ENCODE measurements around the gene SATB1. TPM values are rescaled to one million over a fixed set of nuclear protein-coding genes. Genes with fewer than 3 reads are reported as not detected.

SATB1 gene
- total RNA-seq, 1 experiment from 2014 or later = 2.7 TPM

GRCh38 chr3:18428036-18428435, 2.9 kb upstream of the SATB1 start:
- DNase-seq (ENCODE audit: low read depth, low spot score) (no peak), ATAC-seq (no peak)
- Histone ChIP-seq H3K4me3 (replicated peaks in 1 of 2; ENCODE audit: low read depth in 1 of 2, low read length in 2 of 2) (no peak overlapping the region), H3K9me2 (ENCODE audit: insufficient read depth) (no peaks in the 10 kb centered on the region), H3K79me2 (ENCODE audit: insufficient read depth, low read length) (no peaks in the 10 kb centered on the region), H3K4me1 (ENCODE audit: control insufficient read depth in 1 of 2, insufficient read depth in 2 of 2, low read length in 2 of 2) (peaks cover 0 to 19% of the 10 kb centered on the region in 2 experiments; a peak in 2 of 4 replicates), H3K9ac (ENCODE audit: low read length) (no peak overlapping the region), H3K4me2 (ENCODE audit: low read length) (no peak overlapping the region), H3K27ac (ENCODE audit: low read depth, low read length) (no peak overlapping the region), H3K36me3 (ENCODE audit: control insufficient read depth in 1 of 2, insufficient read depth in 2 of 2, low read length in 2 of 2) (no peaks in the 10 kb centered on the region), H3K9me3 (ENCODE audit: control insufficient read depth in 1 of 2, insufficient read depth in 1 of 2, low read depth in 1 of 2, low read length in 2 of 2) (no peaks in the 10 kb centered on the region), H4K20me1 (ENCODE audit: insufficient read depth) (no peaks in the 10 kb centered on the region), H2AFZ (ENCODE audit: low read depth, low read length, poor library complexity, severe bottlenecking) (no peak overlapping the region), H3K27me3 (ENCODE audit: insufficient read depth, low read length) (peaks cover 45% of the 10 kb centered on the region)
- RAD21 ChIA-PET (ENCODE audit: low non-redundant PET in 1 of 2, low total read pairs in 2 of 2, uncharacterized antibody in 2 of 2, unreplicated experiment in 2 of 2) = no interaction called here
- TF ChIP-seq EGR1 (IDR thresholded peaks at IDR 0.05; ENCODE audit: low read depth) = no peak
- TF ChIP-seq ZFX (IDR thresholded peaks at IDR 0.05) = no peak
- TF ChIP-seq REST (IDR thresholded peaks at IDR 0.05; ENCODE audit: low read depth) = no peak
- TF ChIP-seq ZBTB33 (IDR thresholded peaks at IDR 0.05; ENCODE audit: extremely low read depth, insufficient replicate concordance, low read length) = no peak
- TF ChIP-seq POLR2AphosphoS5 (IDR thresholded peaks at IDR 0.05; ENCODE audit: low read depth, low read length) = no peak
- no peak for TF ChIP-seq ZNF274 (IDR thresholded peaks at IDR 0.05; ENCODE audit: low read depth, low read length)
- TF ChIP-seq CBX3 (IDR thresholded peaks at IDR 0.05; ENCODE audit: low read depth) = no peak
- no peak for TF ChIP-seq FOSL1 (IDR thresholded peaks at IDR 0.05; ENCODE audit: low read depth)
- TF ChIP-seq SIN3A (IDR thresholded peaks at IDR 0.05; ENCODE audit: low read depth) = no peak
- TF ChIP-seq YY1 (IDR thresholded peaks at IDR 0.05; ENCODE audit: extremely low read depth, insufficient replicate concordance, low read depth, low read length) = no peak
- no peak for TF ChIP-seq TCF7L2 (IDR thresholded peaks at IDR 0.05; ENCODE audit: borderline replicate concordance, extremely low read depth, insufficient read depth, insufficient read length)
- TF ChIP-seq SP1 (IDR thresholded peaks at IDR 0.05; ENCODE audit: low read depth) = no peak
- TF ChIP-seq SRF (IDR thresholded peaks at IDR 0.05; ENCODE audit: low read depth) = no peak
- TF ChIP-seq ELF1 (IDR thresholded peaks at IDR 0.05; ENCODE audit: borderline replicate concordance, low read depth) = no peak
- TF ChIP-seq MAX (IDR thresholded peaks at IDR 0.05) = no peak
- no peak for TF ChIP-seq ATF3 (IDR thresholded peaks at IDR 0.05)
- TF ChIP-seq EZH2 (IDR thresholded peaks at IDR 0.05) = no peak
- TF ChIP-seq CTCF (IDR thresholded peaks at IDR 0.05 in 2 of 3, conservative IDR thresholded peaks at IDR 0.05 in 1 of 3; ENCODE audit: borderline replicate concordance in 1 of 3, insufficient read depth in 1 of 3, low read depth in 2 of 3, low read length in 2 of 3) = no peak
- no peak for TF ChIP-seq RAD21 (IDR thresholded peaks at IDR 0.05; ENCODE audit: low read depth)
- TF ChIP-seq EZH2phosphoT487 (IDR thresholded peaks at IDR 0.05; ENCODE audit: borderline replicate concordance) = no peak
- intact Hi-C loops (cut with micrococcal nuclease) = no loop called here
- BruUV-seq (replicated peaks) = no TSS peak
- POLR2A ChIA-PET = no interaction called here
- CTCF ChIA-PET = no interaction called here
